Neural progenitor cell (in vitro differentiated cells): Measurements from ENCODE around the gene TEX2.

Experiments used
- EZH2 ChIP-seq: fragments of 200-600 bp; sonication (generic); IDR thresholded peaks from 2 replicates; pipeline ENCODE4 v1.6.1; 2017; ENCODE audit warnings: antibody characterized with exemption, mild to moderate bottlenecking, moderate library complexity
- EZH2phosphoT487 ChIP-seq: fragments of 200-600 bp; sonication (generic); IDR thresholded peaks from 2 replicates; pipeline ENCODE4 v1.6.1; 2017; ENCODE audit warnings: antibody characterized with exemption
- TF ChIP-seq, protein P1 (sequence below): fragments of 200-600 bp; sonication (generic); IDR thresholded peaks from 2 replicates; pipeline ENCODE4 v1.5.1; 2017; ENCODE audit warnings: antibody characterized with exemption, mild to moderate bottlenecking

GRCh38 chr17:64256913-64257807, 5.9 kb downstream of the TEX2 start:
- TF ChIP-seq, protein P1, sequence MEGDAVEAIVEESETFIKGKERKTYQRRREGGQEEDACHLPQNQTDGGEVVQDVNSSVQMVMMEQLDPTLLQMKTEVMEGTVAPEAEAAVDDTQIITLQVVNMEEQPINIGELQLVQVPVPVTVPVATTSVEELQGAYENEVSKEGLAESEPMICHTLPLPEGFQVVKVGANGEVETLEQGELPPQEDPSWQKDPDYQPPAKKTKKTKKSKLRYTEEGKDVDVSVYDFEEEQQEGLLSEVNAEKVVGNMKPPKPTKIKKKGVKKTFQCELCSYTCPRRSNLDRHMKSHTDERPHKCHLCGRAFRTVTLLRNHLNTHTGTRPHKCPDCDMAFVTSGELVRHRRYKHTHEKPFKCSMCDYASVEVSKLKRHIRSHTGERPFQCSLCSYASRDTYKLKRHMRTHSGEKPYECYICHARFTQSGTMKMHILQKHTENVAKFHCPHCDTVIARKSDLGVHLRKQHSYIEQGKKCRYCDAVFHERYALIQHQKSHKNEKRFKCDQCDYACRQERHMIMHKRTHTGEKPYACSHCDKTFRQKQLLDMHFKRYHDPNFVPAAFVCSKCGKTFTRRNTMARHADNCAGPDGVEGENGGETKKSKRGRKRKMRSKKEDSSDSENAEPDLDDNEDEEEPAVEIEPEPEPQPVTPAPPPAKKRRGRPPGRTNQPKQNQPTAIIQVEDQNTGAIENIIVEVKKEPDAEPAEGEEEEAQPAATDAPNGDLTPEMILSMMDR: no peak
- TF ChIP-seq EZH2phosphoT487 (peak; percentile 66), EZH2 (no peak)
